SJSA1 (cell line): ENCODE data around the gene HIRIP3. TPM values are rescaled to one million over a fixed set of nuclear protein-coding genes. Genes with fewer than 3 reads are reported as not detected.

Source experiments
- DNase-seq, 2 experiments: peaks; one replicate each; pipeline ENCODE4 v3.0.0-alpha.2; 2015 to 2020; ENCODE audit warnings: low spot score in 2 of 2, low read depth in 1 of 2
- H3K27ac ChIP-seq: fragments of 250-450 bp; sonication (Bioruptor Pico); 2 replicates; pipeline ENCODE4 v1.5.1; 2020; ENCODE audit warnings: mild to moderate bottlenecking, moderate library complexity
- H3K27me3 ChIP-seq: fragments of 250-450 bp; sonication (Bioruptor Pico); replicated peaks from 2 replicates; pipeline ENCODE4 v1.5.1; 2020; ENCODE audit warnings: mild to moderate bottlenecking, moderate library complexity
- H3K36me3 ChIP-seq: fragments of 250-450 bp; sonication (Bioruptor Pico); 2 replicates; pipeline ENCODE4 v1.5.1; 2020; ENCODE audit warnings: mild to moderate bottlenecking
- H3K4me1 ChIP-seq: fragments of 250-450 bp; sonication (Bioruptor Pico); replicated peaks from 2 replicates; pipeline ENCODE4 v1.6.1; 2021; ENCODE audit warnings: mild to moderate bottlenecking
- H3K4me3 ChIP-seq: fragments of 250-450 bp; sonication (Bioruptor Pico); 2 replicates; pipeline ENCODE4 v1.5.1; 2020; ENCODE audit warnings: mild to moderate bottlenecking
- H3K9me3 ChIP-seq: fragments of 250-450 bp; sonication (Bioruptor Pico); replicated peaks from 2 replicates; pipeline ENCODE4 v1.5.1; 2020; ENCODE audit warnings: mild to moderate bottlenecking
- total RNA-seq: library from RNA; depleted of rRNA; stranded (reverse); fragments of >200 nt; shearing (Covaris generic); gene quantifications from 2 replicates; pipeline ENCODE4 v1.2.3, GENCODE V29; 2014

Gene HIRIP3
- total RNA-seq, 1 experiment from 2014 or later, result 20.3 TPM

DNA sequence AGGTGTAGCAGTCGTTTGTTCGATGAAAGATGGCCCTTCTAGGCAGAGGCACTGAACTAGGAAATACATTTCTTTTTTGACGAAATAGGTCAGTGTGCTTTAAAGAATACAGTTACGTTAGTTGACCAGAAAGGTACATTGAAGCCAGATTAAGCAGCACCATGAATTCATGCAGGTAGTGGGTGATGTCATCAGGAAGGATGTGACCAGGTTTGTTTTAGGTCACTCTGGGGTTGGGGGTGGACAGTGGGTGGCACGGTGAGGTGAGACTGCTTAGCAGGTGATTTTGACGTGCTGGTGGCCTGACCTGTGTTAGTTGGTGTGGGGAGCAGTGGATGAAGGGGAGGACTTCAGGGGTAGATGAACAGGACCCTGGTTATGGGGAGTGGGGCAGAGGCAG is 4.2 kb upstream of the HIRIP3 start:
- peaks cover 62% of the 10 kb centered on the region for H3K36me3 ChIP-seq
- no peaks in the 10 kb centered on the region for H3K27me3 ChIP-seq
- H3K4me1 ChIP-seq, result peaks cover 16% of the 10 kb centered on the region
- no peak overlapping the region for H3K27ac ChIP-seq
- DNase-seq, result no peak
- H3K9me3 ChIP-seq, result no peaks in the 10 kb centered on the region
- H3K4me3 ChIP-seq, result no peak overlapping the region

GRCh38 chr16:29996766-29997250 is 1.4 kb upstream of the HIRIP3 start:
- no peaks in the 10 kb centered on the region for H3K9me3 ChIP-seq
- peaks cover 76% of the 10 kb centered on the region for H3K36me3 ChIP-seq
- DNase-seq, result no peak
- no peak overlapping the region for H3K27ac ChIP-seq
- H3K27me3 ChIP-seq, result no peaks in the 10 kb centered on the region
- H3K4me1 ChIP-seq, result peaks cover 22% of the 10 kb centered on the region
- peak overlapping the region; percentile 55 for H3K4me3 ChIP-seq

DNA sequence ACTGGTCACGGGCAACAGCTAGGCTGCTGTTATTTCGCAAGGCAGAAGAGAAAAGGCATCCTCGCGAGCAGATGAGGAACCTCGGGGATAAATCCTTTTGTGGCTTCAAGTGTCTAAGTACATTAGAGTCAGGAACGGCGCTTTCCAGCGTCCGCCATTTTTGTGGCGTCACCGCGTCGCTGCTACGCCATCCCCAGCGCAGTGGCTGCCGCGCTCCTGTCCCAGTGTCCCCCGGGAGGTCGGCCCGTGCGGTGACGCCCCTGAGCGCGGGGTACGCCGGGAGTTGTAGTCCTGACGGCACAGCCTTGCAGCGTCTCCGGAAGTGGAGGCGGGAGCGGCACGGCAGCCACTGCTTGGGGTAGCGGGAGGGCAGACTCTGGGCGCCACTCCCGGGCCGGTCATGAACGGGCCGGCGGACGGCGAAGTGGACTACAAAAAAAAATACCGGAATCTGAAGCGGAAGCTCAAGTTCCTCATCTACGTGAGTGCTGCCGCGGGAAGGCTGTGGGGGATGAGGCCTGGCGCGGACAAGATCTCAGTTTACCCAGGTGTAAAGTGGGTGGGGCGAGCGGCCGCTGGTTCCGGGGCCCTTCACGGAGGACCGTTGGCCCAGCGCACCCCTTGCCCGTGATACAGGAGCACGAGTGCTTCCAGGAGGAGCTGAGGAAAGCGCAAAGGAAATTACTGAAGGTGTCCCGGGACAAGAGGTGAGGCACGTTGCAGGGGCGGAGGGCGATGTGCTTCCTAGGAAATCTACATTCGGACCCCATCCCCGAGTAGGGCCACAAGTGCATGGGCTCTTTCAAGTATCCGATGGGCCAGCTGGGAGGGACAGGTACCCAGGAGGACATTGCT is 721 bp upstream of the HIRIP3 start, which contains the start of gene INO80E:
TSS of gene INO80E (plus strand) at position 331 of the 855 bp plus-strand sequence. CDS start at position 401, 70 bp downstream.
- DNase-seq, result peak; percentile 91 to 99
- no peaks in the 10 kb centered on the region for H3K9me3 ChIP-seq

GRCh38 chr16:29994600-29995323 is 655 bp downstream of the HIRIP3 start:
- Histone ChIP-seq H3K27me3 (no peaks in the 10 kb centered on the region), H3K4me1 (peaks cover 22% of the 10 kb centered on the region), H3K36me3 (peaks cover 75% of the 10 kb centered on the region), H3K27ac (peak overlapping the region; percentile 97), H3K9me3 (no peaks in the 10 kb centered on the region), H3K4me3 (peak overlapping the region; percentile 55)
- peak in 1 of 2 experiments; percentile 63 for DNase-seq

More for the DNA sequence above, 721 bp upstream of the HIRIP3 start, which contains the start of gene INO80E:
- peak within 1 kb of the TSS; percentile 55 for H3K4me3 ChIP-seq
- H3K27ac ChIP-seq, result peak within 1 kb of the TSS; percentile 97
- H3K36me3 ChIP-seq, result peaks cover 77% of the 10 kb centered on the region
- H3K4me1 ChIP-seq, result peaks cover 22% of the 10 kb centered on the region
- H3K27me3 ChIP-seq, result no peaks in the 10 kb centered on the region

DNA sequence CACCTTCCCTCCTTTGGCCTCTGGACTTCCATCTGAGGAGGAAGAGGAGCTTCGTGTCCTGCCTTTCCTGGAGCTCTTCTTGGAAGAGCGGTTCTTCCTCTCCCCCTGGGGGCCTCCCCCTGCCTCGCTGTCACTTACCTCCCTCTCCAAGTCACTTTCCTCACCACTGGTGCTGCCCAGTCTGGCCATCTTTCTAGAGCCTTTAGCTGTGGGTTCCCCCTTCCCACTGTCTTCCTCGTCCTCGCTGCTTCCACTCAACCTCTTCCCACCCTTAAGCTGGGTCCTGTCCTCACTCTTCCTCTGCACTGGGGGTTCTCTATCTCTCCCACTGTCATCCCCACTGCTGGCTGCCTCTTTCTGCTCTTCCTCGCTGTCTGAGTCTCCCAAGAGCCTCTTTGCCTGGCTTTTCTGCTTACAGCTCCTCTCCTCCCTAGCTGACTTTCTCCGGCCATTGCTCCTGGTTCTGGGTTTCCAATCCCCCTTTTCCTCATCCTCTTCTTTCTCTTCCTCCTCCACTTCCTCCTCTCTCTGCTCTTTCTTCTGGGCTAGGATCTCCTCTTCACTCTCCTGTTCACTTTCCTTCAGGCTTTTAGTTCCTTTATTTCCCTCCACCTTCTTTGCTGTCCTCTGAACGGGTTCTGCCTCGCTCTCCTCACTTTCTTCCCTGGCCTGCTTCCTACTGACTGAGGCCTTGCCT is 1.4 kb downstream of the HIRIP3 start:
- Histone ChIP-seq H3K4me1 (peaks cover 22% of the 10 kb centered on the region), H3K27me3 (no peaks in the 10 kb centered on the region), H3K9me3 (no peaks in the 10 kb centered on the region), H3K36me3 (peaks cover 77% of the 10 kb centered on the region), H3K4me3 (peak overlapping the region; percentile 55; the same call in 1 of the 2 replicates), H3K27ac (no peak overlapping the region; the same call in 1 of the 2 replicates)
- DNase-seq, result no peak

GRCh38 chr16:29993191-29993902 is 2.1 kb downstream of the HIRIP3 start:
- H3K27ac ChIP-seq, result no peak overlapping the region
- H3K27me3 ChIP-seq, result no peaks in the 10 kb centered on the region
- peaks cover 22% of the 10 kb centered on the region for H3K4me1 ChIP-seq
- H3K36me3 ChIP-seq, result peaks cover 82% of the 10 kb centered on the region
- DNase-seq, result no peak
- no peaks in the 10 kb centered on the region for H3K9me3 ChIP-seq
- H3K4me3 ChIP-seq, result no peak overlapping the region

DNA sequence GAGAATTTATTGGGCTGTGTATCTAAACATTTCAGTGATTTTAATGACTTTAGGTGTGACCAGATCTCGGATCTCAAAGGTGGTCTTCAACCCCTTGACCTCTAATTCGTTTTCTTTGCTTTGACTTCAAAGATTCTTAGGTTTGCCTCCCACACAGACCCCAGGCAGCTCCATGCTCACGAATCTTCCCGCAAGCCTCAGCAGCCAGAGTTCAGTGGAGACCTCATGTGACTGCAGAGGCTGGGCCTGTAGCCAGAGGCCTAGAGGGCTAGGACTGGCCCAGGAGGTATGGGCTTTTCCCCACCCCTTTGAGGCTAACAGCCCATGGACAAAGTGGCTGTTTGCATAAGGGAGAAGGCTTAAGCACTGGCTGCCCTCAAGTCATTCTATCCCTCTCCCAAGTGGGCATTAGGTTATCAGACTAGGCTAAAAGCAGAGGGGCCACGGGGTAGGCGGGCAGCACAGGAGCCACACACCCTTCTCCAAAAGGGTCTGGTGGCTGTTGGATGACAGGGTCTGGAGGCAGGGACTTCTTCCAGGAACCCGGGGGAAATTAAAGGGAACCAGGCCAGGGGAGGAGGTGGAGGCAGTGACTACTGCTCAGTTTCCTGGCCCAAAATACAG is 3.0 kb downstream of the HIRIP3 start:
- peaks cover 84% of the 10 kb centered on the region for H3K36me3 ChIP-seq
- no peak overlapping the region for H3K4me3 ChIP-seq
- H3K27me3 ChIP-seq, result no peaks in the 10 kb centered on the region
- H3K27ac ChIP-seq, result no peak overlapping the region
- DNase-seq, result no peak
- H3K4me1 ChIP-seq, result peaks cover 22% of the 10 kb centered on the region
- no peaks in the 10 kb centered on the region for H3K9me3 ChIP-seq

DNA sequence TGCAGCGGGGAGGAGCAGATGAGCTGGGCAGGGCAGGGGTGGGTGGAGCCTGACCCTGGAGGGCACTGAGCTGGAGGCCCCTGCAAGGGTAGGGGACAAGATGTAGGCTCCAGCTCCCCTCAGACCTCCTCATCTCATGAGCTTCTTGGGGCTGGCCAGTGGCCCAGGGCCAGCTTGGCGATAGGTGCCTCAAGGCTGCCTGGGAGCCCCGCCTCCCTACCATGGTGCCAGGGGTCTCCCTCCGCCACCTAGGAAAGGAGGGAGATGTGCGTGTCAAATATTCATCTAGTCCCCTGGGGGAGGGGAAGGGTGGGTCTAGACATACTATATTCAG is 3.9 kb downstream of the HIRIP3 start:
- H3K27ac ChIP-seq, result no peak overlapping the region
- H3K9me3 ChIP-seq, result no peaks in the 10 kb centered on the region
- peaks cover 17% of the 10 kb centered on the region for H3K4me1 ChIP-seq
- DNase-seq, result no peak
- H3K4me3 ChIP-seq, result no peak overlapping the region
- H3K27me3 ChIP-seq, result no peaks in the 10 kb centered on the region
- H3K36me3 ChIP-seq, result peaks cover 84% of the 10 kb centered on the region

- no peak for DNase-seq
These were observed 4.4 kb downstream of the HIRIP3 start for GRCh38 chr16:29990883-29991570.

DNA sequence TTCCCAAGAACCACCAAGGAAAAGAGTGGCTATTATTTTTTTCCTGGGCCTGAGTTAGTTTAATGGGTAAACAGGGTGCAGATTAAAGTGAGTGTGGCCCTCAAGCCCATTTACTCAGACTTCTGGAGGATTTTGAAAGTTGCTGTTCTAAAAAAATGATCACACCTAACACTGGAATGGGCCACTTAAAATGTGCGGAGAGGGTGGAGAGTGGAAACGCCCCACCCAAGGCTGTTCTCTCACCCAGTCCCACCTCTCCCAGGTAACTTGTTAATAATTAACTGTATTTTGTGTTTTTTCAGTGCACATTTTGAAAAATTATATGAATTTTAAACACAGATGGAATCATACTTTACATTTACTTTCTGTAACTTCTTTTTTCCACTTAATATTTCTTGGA is 5.4 kb downstream of the HIRIP3 start:
- no peak overlapping the region for H3K27ac ChIP-seq
- no peaks in the 10 kb centered on the region for H3K27me3 ChIP-seq
- DNase-seq, result no peak
- no peak overlapping the region for H3K4me3 ChIP-seq
- H3K4me1 ChIP-seq, result peaks cover 10% of the 10 kb centered on the region
- H3K9me3 ChIP-seq, result no peaks in the 10 kb centered on the region
- H3K36me3 ChIP-seq, result peaks cover 93% of the 10 kb centered on the region

More at GRCh38 chr16:29990883-29991570, 4.4 kb downstream of the HIRIP3 start:
- no peak overlapping the region for H3K4me3 ChIP-seq
- H3K36me3 ChIP-seq, result peaks cover 86% of the 10 kb centered on the region
- H3K9me3 ChIP-seq, result no peaks in the 10 kb centered on the region
- peaks cover 17% of the 10 kb centered on the region for H3K4me1 ChIP-seq
- no peaks in the 10 kb centered on the region for H3K27me3 ChIP-seq
- no peak overlapping the region for H3K27ac ChIP-seq

- H3K4me3 ChIP-seq, result no peak overlapping the region
- H3K27ac ChIP-seq, result no peak overlapping the region
- H3K4me1 ChIP-seq, result peaks cover 3% of the 10 kb centered on the region
- no peaks in the 10 kb centered on the region for H3K9me3 ChIP-seq
- no peak for DNase-seq
- no peaks in the 10 kb centered on the region for H3K27me3 ChIP-seq
- H3K36me3 ChIP-seq, result peaks cover 93% of the 10 kb centered on the region
These were observed 6.1 kb downstream of the HIRIP3 start for GRCh38 chr16:29989111-29989858.
